ENCODE data around the gene ITGB1. TPM values are rescaled to one million over a fixed set of nuclear protein-coding genes. Genes with fewer than 3 reads are reported as not detected.
"Not testable (repeated sequence)": the region's sequence is repeated elsewhere in the genome, so short reads cannot be mapped to it uniquely, and the experiment has no call there.

ITGB1 gene
- 1,000 to 10,000 TPM; 1,541 to 1,574 TPM for total RNA-seq

GRCh38 chr10:32958085-32959005, at the start of gene ITGB1:
TSS of gene ITGB1 (minus strand) at chr10:32958230. CDS start at chr10:32935558, 22,672 bp downstream.
- no peaks in the 10 kb centered on the region for H3K27me3 ChIP-seq (replicated peaks; ENCODE audit: insufficient read depth)
- TF ChIP-seq, protein P1, sequence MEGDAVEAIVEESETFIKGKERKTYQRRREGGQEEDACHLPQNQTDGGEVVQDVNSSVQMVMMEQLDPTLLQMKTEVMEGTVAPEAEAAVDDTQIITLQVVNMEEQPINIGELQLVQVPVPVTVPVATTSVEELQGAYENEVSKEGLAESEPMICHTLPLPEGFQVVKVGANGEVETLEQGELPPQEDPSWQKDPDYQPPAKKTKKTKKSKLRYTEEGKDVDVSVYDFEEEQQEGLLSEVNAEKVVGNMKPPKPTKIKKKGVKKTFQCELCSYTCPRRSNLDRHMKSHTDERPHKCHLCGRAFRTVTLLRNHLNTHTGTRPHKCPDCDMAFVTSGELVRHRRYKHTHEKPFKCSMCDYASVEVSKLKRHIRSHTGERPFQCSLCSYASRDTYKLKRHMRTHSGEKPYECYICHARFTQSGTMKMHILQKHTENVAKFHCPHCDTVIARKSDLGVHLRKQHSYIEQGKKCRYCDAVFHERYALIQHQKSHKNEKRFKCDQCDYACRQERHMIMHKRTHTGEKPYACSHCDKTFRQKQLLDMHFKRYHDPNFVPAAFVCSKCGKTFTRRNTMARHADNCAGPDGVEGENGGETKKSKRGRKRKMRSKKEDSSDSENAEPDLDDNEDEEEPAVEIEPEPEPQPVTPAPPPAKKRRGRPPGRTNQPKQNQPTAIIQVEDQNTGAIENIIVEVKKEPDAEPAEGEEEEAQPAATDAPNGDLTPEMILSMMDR (IDR thresholded peaks at IDR 0.05): no peak
- H3K4me1 ChIP-seq (ENCODE audit: control insufficient read depth in 1 of 2, low read depth in 2 of 2): peaks cover 34 to 65% of the 10 kb centered on the region in 2 donors
- no peaks in the 10 kb centered on the region for H3K36me3 ChIP-seq
- H3K9me3 ChIP-seq: no peaks in the 10 kb centered on the region
- DNase-seq (ENCODE audit: low spot score) (peak; percentile 87), ATAC-seq (ENCODE audit: insufficient number of reproducible peaks, low FRiP score, low read depth) (peak; percentile 62)
- peak within 1 kb of the TSS; percentile 98 to 100 for H3K27ac ChIP-seq
- peak within 1 kb of the TSS; percentile 96 for H3K4me3 ChIP-seq

- ATAC-seq (ENCODE audit: insufficient number of reproducible peaks, low FRiP score, low read depth): no peak
- H3K4me3 ChIP-seq: peak overlapping the region; percentile 63
- H3K27ac ChIP-seq: peak overlapping the region; percentile 89 to 94
- peaks cover 10 to 17% of the 10 kb centered on the region in 2 donors for H3K4me1 ChIP-seq (ENCODE audit: control insufficient read depth in 1 of 2, low read depth in 2 of 2)
- H3K36me3 ChIP-seq: no peaks in the 10 kb centered on the region
- TF ChIP-seq, protein P1 (IDR thresholded peaks at IDR 0.05): no peak
- no peak for DNase-seq (ENCODE audit: low spot score)
- no peaks in the 10 kb centered on the region for H3K9me3 ChIP-seq
- no peaks in the 10 kb centered on the region for H3K27me3 ChIP-seq (replicated peaks; ENCODE audit: insufficient read depth)
Measured at GRCh38 chr10:33006342-33006887, 48.4 kb upstream of the ITGB1 start.

DNA sequence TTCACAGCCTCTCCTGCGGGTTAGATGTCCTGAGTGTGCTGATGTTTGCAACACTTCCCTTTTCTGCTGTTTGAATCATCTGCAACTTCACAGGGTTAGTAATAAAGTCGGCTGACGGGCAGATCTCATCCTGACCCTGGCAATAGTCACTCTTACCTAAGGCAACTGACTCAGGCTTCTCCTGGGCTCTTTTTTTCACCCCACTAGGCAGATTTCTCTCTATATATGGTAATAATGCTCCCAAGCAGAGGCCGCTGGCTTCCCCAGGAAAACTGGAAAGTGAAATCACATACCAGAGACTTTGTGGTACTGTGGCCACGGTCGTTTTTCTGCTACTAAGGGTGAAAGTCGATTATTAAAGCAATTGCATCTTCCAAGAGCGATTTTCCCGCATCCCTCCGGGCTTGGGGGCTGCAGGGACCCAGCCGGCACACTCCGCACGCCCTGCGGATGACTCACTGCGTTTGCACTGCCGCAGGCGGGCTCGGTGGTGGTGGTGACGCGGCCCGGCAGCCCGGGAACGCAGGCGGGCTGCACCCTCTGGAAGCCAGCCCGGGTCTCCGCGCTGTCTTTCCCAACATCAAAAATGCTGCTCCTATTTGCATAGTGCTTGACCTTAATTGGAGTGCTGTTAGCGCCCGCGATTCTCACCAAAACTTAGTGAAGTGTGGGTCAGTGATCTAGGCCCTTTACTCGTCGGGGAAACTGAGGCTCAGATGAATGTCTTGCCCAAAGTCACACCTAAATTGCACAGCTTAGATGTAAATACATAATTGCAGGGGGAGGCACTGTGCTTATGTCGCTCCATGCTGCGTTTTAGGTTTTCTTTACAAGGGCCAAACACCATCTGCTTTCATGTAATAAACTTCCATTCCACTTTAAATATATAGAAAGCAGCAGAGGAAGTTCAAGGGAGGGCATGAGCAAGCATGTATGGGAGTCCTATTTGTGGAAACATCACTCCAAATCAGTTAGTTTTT, 47.6 kb upstream of the ITGB1 start:
- peaks cover 10 to 17% of the 10 kb centered on the region in 2 donors for H3K4me1 ChIP-seq (ENCODE audit: control insufficient read depth in 1 of 2, low read depth in 2 of 2)
- H3K4me3 ChIP-seq: peak overlapping the region; percentile 63
- no peaks in the 10 kb centered on the region for H3K27me3 ChIP-seq (replicated peaks; ENCODE audit: insufficient read depth)
- ATAC-seq (ENCODE audit: insufficient number of reproducible peaks, low FRiP score, low read depth): peak; percentile 93
- H3K27ac ChIP-seq: peak overlapping the region; percentile 89 to 94
- H3K36me3 ChIP-seq: no peaks in the 10 kb centered on the region
- DNase-seq (ENCODE audit: low spot score): peak; percentile 40
- TF ChIP-seq, protein P1 (IDR thresholded peaks at IDR 0.05): no peak
- H3K9me3 ChIP-seq: no peaks in the 10 kb centered on the region

DNA sequence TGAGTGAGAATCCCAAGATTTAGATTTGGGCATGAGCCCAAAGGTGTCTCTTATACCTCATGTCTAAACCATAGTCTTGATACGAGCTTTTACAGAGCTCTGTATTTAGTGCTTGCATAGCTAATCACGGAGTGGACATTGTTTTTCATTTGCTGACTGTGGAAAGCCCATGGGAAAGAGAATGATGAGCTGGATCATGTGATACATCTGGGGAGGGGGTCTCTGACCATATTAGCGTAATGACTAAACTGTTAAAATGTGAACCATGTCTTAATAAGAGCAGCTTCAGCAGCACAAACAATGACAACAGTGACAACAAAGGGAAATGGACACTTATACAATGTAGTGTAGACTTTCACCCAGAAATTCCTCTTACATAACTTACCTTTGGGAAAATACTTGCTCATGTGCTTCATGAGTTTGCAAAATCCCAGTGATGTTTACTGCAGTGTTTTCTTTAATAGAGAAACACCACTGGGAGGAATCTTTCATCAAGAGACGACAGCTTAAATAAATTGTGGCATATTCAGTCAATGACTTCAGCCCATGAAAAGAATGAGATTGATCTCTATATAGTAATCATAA, 44.0 kb upstream of the ITGB1 start:
- no peak for ATAC-seq (ENCODE audit: insufficient number of reproducible peaks, low FRiP score, low read depth)

GRCh38 chr10:32998060-32998581, 40.1 kb upstream of the ITGB1 start:
- H3K4me1 ChIP-seq (ENCODE audit: control insufficient read depth in 1 of 2, low read depth in 2 of 2): peaks cover 0 to 12% of the 10 kb centered on the region in 2 donors
- not testable (repeated sequence) for H3K9me3 ChIP-seq; H3K27ac ChIP-seq; DNase-seq (ENCODE audit: low spot score); ATAC-seq (ENCODE audit: insufficient number of reproducible peaks, low FRiP score, low read depth); H3K27me3 ChIP-seq (replicated peaks; ENCODE audit: insufficient read depth); H3K4me3 ChIP-seq; H3K36me3 ChIP-seq

More for the DNA sequence above, 44.0 kb upstream of the ITGB1 start:
- no peaks in the 10 kb centered on the region for H3K27me3 ChIP-seq (replicated peaks; ENCODE audit: insufficient read depth)
- no peaks in the 10 kb centered on the region for H3K9me3 ChIP-seq
- H3K27ac ChIP-seq: no peak overlapping the region
- H3K4me1 ChIP-seq (ENCODE audit: control insufficient read depth in 1 of 2, low read depth in 2 of 2): peaks cover 10 to 17% of the 10 kb centered on the region in 2 donors
- TF ChIP-seq, protein P1 (IDR thresholded peaks at IDR 0.05): no peak
- no peaks in the 10 kb centered on the region for H3K36me3 ChIP-seq
- H3K4me3 ChIP-seq: no peak overlapping the region
- no peak for DNase-seq (ENCODE audit: low spot score)
